Panc1 (cell line): ENCODE data around the gene C22orf42.
"Not testable (repeated sequence)": the region's sequence is repeated elsewhere in the genome, so short reads cannot be mapped to it uniquely, and the experiment has no call there.

Source experiments
- SIN3A ChIP-seq: IDR thresholded peaks from 2 replicates; pipeline ENCODE4 v1.6.1; 2012; ENCODE audit warnings: low read depth, mild to moderate bottlenecking, low read length, moderate library complexity, borderline replicate concordance; ENCODE audit not compliant: insufficient read depth
- TF ChIP-seq, protein P1 (sequence below): fragments of 450-650 bp; IDR thresholded peaks from 2 replicates; pipeline ENCODE4 v1.5.1; 2017; ENCODE audit warnings: mild to moderate bottlenecking

DNA sequence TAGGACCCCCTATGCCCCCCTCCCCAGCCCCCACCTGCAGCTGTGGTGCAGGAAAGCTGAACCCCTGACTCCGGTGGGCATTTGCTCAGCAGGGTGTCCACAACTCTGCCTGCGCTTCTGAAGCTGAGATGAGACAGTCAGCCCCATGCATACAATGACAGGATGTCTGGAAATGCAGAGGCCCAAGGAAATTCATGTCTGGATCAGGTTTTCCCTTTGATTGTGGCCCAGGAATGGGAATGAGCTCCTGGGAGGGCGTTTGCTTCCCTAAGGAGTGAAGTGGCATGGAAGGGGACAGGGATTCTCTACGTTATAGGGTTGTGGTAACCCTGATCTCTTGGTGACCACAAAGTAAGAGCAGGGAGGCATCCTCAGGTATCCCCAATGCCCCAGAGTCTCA lies 22.2 kb downstream of the C22orf42 start:
- TF ChIP-seq, protein P1, sequence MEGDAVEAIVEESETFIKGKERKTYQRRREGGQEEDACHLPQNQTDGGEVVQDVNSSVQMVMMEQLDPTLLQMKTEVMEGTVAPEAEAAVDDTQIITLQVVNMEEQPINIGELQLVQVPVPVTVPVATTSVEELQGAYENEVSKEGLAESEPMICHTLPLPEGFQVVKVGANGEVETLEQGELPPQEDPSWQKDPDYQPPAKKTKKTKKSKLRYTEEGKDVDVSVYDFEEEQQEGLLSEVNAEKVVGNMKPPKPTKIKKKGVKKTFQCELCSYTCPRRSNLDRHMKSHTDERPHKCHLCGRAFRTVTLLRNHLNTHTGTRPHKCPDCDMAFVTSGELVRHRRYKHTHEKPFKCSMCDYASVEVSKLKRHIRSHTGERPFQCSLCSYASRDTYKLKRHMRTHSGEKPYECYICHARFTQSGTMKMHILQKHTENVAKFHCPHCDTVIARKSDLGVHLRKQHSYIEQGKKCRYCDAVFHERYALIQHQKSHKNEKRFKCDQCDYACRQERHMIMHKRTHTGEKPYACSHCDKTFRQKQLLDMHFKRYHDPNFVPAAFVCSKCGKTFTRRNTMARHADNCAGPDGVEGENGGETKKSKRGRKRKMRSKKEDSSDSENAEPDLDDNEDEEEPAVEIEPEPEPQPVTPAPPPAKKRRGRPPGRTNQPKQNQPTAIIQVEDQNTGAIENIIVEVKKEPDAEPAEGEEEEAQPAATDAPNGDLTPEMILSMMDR, result not testable (repeated sequence)
- not testable (repeated sequence) for TF ChIP-seq SIN3A
